GM19023 (cell line): ENCODE results near the gene PLPP4.

ENCODE experiments used
- ATAC-seq: cut with Tn5 transposase; IDR thresholded peaks from one replicate; pipeline ENCODE4 v1.9.1; 2021; ENCODE audit warnings: mild to moderate bottlenecking, moderate library complexity; ENCODE audit not compliant: unreplicated experiment

Gene PLPP4

DNA sequence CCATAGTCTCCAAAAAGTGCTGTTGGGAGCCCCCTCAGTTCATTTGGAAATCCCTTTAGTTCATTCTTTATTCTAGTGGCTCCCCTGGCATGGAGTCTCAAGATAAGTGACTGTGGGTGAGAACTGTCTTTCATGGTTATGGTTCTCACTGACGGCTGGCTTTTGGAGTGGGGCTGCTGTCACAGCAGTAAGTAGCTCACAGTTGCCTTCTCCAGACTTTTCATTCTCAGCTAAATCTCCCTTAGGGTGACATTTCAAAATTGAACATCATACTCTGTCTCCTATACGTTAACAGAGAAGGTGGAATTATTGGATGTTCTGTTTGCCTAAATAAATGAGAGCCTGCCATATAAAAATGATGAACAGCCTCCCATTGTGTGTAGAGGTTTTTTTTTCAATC is 58.7 kb downstream of the PLPP4 start:
- no peak for ATAC-seq

DNA sequence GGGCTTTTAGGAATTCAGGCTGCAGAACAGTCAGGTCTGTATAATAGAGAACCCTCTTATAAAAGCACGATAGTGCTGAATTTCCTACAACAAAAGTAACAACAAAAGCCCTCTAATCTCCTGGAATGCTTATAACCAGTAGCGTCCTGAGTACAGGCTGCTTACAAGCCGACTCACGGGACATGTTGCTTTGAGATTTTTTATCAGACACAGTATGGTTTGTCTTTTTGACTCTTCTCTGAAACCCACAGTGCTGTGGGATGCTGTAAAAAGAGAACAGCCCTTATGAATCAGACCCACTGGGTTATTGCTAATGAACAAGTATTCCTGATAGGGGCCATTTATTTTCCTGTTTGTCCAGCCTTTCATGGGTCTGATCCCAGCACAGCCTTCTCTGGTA is 59.4 kb downstream of the PLPP4 start:
- no peak for ATAC-seq

DNA sequence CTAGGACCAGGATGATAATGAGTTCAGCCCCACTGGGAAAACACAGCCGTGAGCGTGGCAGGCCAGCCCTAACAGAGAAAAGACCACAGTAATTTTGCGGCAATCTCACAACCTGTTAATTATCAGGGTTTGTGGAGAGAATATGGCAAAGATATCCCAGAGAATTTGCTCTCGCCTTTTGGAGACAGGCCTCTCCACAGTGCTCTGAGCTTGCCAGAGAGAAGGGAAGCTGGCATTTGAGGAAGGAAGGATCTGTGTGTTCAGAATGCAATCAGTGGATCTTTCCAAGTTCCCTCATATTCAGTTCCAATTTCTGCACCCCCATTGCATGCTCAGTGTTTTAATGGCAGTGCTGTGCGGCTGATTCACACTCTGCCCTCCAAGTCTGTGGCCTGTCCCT is 60.2 kb downstream of the PLPP4 start:
- ATAC-seq = no peak

DNA sequence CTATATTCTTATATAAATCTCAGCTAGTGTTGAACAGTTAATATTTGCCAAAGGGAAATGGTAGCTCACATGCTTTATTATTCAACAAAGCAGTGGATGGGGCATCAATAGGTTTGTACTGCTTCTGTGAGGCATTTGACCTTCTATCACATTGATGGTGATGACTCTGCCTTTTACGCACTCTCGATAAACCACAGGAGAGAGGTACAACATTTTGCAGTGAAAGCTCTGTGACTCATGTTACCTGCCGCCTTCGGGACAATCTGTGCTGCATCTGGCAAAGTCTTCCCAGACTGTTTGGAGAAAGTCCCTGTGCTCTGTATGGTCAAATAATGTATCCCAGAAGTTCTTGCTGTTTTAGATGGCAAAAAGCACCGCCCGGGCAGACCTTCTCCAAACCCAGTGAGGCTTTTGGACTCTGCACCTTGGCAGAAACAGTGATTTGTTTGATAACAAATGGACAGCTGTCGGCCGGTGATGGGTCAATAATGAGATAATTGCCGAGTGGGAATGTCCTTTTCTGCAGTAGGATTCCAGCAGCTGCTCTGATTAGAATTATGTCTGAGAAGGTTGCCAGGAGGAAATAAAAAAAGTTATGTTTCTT is 61.0 kb downstream of the PLPP4 start:
- no peak for ATAC-seq

DNA sequence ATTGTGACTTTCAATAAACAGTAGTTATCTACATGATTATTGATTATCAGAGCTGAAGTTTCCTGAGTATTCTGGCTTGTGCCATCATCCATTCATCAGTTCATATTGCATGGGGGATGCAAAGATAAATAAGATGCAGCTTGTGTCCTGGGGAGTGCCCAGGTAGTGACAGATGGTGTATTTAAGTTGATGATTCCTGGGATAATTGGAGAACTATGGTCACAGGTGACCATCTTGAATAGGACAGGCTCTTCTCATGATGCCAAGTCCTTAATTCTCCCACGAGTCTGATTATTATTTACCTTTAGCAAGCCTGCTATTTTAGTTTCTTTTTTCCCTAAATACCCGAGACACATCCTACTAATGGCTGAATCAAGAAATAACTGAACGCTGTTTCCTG is 64.9 kb downstream of the PLPP4 start:
- no peak for ATAC-seq

DNA sequence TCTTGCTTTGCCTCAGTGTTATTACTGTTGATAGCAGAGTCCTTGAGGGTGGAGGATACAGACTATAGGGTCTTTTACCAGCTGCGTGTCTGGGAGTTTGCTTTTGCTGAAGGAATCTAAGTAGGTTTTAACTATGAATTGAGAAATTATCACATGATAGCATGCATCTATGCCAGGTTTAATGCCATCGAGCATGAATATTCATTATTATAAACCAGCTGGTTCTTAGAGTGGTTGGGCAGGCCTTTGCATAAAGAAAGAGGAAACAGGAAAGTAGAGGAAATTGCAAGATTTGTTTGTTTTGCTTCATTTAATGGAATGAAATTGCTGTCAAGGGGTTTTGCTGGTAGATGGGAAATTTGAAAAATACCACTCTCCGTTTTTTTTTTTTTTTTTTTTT is 70.7 kb downstream of the PLPP4 start:
- no peak for ATAC-seq

DNA sequence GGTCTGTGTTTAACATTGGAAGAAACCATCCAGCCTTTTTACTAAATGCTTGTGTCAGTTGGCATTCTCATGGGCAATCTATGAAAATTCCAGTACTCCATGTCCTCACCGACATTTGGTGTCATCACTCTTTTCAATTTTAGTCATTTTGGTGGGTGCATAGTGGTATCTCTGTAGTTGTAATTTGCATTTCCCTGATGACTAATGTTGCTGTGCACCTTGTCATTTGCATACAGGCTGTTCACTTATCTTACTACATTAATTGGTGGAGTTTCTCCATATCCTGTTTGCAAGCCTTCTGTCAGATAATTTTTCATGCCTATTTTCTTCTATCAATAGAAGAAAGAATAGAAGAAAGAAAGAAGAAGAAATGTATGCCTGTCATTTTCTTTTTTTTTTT is 73.7 kb downstream of the PLPP4 start:
- no peak for ATAC-seq

DNA sequence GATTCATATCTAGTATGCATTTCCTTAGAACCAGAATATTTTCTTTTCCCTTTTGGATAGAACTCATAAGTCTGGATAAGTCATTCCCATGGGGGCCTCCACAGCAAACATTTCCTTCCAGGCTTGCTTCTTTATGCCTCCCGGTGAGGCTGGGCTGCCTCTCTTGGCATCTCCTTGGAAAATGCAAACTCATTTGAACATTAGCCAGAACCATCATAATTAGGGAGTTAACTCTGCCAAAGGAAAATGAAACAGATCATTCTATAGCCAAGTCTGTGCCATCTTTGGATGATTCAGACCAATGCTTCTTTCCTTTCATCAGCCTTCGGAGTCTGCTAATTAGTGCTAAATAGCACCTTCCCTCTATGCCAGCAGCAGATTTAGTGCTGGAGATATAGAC is 81.1 kb downstream of the PLPP4 start:
- ATAC-seq = no peak

DNA sequence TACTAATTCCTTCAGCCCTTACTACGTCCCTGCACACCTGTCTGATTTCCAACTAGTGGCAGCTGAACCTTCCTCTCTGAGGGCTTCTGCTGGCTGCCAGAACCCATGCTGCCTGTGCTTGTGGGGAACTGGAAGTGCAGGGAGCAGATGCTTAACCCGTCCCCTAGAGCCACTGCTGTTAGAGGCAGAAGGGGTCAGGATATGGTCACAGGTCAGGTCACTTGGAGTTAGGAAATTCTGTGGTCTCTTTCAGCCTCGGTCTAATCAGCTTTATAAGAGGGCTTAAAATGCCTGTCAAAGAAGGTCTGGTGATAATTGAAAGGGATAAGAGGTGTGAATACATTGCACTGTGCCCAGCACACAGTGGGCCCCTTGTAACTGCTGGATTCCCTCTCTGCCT is 82.0 kb downstream of the PLPP4 start:
- no peak for ATAC-seq

DNA sequence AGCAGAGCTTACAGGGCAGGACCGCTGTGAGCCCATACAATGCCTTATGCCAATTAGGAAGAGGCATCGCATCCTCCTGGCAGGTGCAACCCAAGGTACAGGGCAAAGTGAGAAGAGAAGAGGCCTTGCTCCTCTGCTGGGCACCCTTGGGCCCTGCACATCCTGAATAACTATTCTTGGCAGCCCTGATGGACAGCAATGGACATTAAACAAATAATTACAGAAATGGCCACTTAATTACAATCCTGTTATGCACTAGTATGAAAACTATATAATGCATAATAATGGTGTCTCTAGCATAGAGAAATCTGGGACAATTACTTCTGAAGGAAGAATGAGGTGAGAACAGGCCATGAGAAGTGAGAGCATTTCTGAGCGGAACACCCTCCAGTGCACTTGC is 83.5 kb downstream of the PLPP4 start:
- no peak for ATAC-seq

DNA sequence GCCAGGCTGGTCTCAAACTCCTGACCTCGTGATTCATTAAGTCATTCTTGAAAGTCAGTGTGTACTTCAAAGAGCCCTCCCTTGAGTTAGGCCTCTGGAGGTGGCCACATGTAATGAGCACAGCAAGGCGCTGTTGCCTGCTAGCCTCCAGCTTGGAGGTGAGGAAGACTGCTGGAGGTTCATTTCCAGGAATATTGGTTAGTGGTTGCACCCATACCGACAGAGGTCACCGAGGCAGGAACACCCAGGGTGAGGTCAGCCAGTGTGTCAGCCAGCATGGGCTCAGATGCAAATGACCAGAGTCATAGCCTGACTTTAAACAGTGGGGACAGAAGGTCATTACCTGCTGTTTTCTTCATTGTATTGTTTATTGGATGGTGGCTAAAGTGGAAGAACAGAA is 85.0 kb downstream of the PLPP4 start:
- ATAC-seq = no peak

DNA sequence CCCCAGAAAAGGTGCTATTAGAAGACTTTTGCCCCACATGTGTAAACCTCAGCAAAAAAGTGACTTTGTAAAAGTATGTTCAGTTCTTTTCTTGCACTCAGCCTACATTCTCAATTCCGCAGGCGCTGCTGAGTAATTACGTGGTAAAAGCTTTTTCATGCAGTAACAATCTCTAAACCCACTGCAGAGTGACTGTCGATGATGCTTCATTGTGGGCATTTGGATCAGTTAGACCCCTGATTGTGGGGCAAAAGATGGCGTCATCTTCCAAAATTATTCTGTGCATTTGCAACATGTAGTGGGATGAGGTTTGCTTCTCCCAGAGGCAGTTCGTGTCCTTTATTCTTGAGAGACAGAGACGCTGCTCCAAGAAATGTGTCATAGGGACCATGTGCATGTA is 85.6 kb downstream of the PLPP4 start:
- no peak for ATAC-seq

DNA sequence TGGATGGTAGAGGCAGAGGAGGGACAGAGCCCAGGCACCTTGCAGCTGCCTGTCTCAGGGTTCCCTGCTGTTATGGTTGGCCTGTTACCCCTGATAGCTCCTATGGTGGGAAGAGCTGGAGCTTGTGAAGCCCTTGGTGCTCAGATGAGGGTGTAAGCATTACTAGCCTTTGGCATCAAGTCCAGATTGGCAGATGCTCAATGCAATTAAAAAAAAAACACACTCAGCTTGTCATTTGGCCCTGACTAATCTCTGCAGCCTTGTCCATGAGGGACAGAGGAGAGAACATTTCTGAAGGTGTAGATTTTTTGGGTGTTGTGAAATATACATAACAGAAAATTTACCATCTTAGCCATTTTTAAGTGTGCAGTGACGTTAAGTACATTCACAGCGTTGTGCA is 86.3 kb downstream of the PLPP4 start:
- no peak for ATAC-seq

DNA sequence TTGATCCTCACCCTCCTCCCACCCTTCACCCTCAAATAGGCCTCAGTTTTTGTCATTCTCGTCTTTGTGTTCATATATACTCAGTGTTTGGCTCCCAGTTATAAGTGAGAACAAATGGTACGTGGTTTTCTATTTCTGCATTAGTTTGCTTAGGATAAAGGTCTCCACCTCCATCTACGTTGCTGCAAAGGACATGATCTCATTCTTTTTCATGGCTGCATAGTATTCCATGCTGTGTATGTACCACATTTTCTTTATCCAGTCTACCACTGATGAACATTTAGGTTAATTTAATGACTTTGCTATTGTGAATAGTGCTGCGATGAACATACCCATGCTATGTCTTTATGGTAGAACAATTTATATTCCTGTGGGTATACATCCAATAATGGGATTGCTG is 91.2 kb downstream of the PLPP4 start:
- ATAC-seq = no peak

DNA sequence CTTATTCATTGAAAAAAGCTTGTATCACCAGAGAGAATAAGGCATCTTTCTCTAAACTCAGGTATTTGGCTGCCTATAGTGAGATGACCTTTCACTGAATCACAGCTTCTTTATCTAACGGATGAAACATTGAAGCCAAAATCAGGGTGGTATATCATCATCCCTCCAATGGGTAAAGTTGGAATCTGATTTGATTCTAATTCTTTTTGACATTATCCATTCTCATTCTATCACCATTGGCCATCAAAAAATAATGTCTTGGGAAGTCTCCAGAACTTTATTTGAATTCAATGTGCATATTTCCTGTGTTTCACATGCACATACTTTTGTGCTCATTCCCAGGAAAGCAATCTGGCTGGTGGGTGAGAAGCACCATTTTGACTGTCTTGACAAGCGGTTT is 95.2 kb downstream of the PLPP4 start:
- ATAC-seq = no peak

DNA sequence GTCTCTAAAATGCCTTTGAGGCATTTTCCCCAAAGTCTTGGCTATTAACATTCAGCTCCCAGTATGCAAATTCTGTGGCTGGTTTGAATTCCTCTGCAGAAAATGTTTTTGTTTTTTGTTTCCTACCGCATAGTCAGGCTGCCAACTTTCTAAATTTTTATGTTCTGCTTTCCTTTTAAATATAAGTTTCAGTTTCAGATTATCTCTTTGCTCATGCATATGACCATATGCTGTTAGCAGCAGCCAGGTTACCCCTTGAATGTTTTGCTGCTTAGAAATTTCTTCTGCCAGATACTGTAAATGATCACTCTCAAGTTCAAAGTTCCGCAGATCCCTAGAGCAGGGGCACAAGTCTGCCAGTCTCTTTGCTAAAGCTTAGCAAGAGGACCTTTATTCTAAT is 96.9 kb downstream of the PLPP4 start:
- no peak for ATAC-seq

DNA sequence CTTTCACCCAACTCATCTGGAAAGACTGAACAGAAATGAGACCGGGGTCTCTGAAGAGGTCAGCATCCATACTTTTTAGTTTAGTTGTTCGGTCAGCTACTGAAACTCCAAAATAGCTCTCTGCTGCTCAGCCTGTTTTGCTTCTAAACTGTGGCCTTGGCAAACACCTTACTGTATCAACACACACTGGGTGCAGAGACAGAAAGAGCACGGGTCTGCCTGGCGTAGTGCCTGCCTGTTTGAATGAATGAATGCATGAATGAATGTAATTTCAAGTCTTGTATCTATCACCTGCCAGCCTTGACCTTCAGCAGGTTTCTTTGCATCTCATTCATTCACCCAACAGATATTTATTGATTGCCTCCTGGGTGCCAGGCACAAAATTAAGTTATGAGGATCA is 98.4 kb downstream of the PLPP4 start:
- no peak for ATAC-seq

DNA sequence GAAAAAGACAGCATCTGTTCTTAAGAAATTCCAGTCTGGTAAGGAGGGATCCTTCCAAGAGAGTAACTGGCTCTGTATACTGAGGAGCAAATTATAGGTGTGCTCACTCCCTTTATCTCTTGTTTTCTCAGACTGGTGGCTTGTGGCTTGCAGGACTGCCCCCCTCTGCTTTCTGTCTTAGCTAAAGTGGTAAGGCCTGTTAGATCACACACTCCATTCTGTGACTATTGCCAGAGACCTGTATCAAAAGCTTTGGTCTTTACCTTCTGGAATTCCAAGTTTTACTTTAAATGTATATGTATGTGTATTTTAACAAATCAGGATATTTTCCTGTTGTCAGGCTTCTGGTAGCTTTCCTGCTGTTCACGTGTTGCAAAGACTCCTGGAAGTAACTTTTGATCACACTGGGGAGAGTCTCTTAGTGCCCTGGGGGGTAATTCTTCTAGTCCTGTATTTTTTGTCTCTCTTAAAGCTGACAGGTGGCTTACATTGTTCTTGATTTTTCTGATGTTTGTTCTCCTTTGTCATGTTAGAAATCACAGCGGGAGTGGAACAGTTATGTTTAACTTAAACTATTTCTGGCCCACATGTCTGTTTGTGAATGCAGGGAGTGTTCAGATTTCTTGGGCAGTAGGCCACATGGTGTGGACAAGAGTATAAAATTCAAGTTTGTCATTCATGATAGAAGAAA is 99.0 kb downstream of the PLPP4 start:
- ATAC-seq = no peak

DNA sequence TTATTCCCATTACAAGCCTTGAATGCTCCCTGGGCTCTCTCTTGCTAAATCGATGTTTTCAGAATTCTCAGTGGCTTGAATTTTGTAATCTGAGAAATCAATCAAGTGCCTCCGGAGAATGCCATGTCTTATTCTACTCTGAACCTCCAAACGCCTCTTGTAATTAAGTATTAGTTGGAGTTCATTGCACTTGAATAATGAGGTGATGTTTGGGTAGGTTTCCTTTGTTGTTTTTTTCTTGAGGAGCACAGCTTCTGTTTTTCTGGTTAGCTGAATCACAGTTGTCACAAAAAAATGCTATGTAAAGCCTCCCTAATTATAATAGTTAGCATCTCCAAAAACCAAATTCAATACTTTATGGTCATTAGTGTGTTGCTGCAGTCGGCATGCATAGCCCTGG is 100.3 kb downstream of the PLPP4 start:
- no peak for ATAC-seq

DNA sequence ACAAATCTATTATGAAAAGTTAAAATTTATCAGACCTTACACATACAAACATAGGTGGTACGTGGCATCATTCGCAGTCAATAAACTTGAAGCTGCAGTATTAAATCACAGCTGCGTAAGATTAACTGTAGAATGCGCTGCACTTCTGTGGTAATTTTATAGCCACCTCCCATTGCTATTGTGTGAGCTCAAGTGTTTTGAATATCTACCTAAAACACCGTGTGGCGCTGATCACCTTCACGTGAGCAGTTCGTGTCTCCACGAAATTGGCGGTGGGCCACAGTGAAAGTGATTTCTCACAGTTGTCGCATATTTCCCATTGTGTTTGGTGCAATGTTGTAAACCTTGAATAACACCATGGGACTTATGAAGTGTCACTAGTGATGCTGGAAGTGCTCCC is 102.8 kb downstream of the PLPP4 start:
- ATAC-seq = no peak

DNA sequence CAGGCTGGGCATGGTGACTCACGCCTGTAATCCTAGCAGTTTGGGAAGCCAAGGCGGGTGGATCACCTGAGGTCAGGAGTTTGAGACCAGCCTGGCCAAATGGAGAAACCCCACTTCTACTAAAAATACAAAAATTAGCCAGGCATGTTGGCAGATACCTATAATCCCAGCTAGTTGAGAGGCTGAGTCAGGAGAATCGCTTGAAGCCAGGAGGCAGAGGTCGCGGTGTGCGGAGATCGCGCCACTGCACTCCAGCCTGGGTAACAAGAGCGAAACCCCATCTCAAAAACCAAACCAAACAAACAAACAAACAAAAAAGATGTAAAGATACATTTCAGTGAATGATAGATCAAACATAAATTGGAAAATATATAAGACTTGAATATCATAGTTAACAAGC is 105.9 kb downstream of the PLPP4 start:
- ATAC-seq = no peak

DNA sequence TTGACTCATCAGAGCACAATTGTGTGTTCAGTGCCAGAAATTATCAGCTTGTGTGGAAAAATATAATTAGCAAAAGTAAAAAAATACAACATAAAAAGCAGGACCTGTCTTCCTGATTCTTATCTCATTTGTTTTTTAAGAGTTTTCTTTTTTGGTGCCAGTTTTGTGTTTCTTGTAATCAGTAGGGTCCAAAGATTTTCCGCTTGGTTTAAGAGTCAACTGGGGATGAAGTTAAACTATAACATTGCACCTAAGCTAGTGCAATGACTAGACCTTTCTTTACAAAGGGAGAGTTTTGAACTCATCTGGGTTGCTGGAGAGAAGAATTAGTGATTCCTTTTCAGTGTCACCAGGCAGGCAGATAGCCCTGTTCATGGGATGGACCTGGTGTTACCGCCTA is 113.4 kb downstream of the PLPP4 start:
- no peak for ATAC-seq

DNA sequence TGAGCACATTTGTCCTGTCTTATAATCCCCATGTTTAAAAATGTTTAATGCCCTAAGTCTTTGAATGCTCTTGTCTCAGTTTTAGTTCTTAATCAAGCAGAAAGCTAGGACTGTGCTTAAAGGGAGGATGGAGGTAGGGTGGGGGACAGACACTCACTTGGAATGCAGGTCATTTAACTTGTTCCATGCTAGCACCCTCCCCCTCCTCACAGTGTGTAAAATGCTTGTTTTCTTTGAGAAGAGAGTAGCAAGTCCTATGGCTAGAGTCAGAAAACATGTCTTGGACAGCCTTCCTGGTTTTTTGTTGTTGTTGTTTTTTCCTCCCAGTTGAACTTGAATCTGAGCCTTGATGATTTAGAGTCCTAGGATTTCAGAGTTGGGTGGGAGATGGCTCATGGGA is 114.2 kb downstream of the PLPP4 start:
- no peak for ATAC-seq
